Measurements from ENCODE around the gene COL4A3.

DNA sequence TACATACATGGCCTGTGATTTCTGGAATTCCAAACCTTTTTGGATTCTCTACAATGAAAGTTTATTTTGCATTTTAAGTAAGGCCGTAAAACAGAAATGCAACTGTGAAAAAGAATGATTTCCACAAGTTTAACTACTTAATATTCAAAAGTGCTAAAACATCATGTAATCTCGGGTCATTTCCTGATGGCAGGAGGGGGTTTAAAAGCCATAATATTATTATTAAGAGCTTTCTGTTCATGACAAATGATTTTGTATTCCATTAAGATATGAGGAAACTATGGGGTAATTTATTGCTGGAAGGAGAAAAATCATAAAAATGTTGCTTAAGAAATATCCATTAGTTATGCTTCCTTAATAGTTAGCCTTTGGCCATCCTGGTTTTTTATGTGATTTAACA is 65.7 kb downstream of the COL4A3 start:
- TF ChIP-seq, protein P1, sequence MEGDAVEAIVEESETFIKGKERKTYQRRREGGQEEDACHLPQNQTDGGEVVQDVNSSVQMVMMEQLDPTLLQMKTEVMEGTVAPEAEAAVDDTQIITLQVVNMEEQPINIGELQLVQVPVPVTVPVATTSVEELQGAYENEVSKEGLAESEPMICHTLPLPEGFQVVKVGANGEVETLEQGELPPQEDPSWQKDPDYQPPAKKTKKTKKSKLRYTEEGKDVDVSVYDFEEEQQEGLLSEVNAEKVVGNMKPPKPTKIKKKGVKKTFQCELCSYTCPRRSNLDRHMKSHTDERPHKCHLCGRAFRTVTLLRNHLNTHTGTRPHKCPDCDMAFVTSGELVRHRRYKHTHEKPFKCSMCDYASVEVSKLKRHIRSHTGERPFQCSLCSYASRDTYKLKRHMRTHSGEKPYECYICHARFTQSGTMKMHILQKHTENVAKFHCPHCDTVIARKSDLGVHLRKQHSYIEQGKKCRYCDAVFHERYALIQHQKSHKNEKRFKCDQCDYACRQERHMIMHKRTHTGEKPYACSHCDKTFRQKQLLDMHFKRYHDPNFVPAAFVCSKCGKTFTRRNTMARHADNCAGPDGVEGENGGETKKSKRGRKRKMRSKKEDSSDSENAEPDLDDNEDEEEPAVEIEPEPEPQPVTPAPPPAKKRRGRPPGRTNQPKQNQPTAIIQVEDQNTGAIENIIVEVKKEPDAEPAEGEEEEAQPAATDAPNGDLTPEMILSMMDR (IDR thresholded peaks at IDR 0.05), result no peak
- TF ChIP-seq POLR2A (IDR thresholded peaks at IDR 0.05), result no peak

Data from heart left ventricle (tissue), 13 donors.